ENCODE results near the gene TGOLN2. TPM values are rescaled to one million over a fixed set of nuclear protein-coding genes. Genes with fewer than 3 reads are reported as not detected.

Gene TGOLN2
- total RNA-seq, 2 experiments from 2014 or later, result 76.9 to 78.6 TPM

DNA sequence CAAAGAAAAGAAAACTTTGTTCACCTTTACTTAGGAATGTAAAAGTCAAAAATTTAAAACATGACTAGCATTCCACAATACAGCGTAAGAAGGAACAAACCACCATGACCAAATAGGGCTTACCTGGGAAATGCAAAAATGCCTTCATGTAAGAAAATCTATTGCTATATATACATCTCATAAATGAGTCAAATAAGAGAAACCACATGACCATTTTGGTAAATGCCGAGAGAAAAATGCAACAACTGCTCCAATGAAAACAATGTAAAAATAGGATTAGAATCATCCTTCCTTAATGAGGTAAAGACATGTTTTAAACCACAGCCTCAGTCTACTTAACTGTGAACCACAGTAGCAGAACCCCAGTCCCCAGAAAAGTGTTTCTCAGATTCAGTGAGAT, 49.4 kb downstream of the TGOLN2 start:
- intact Hi-C loops (cut with micrococcal nuclease; ENCODE audit: unreplicated experiment), result no loop called here
- TF ChIP-seq, protein P1, sequence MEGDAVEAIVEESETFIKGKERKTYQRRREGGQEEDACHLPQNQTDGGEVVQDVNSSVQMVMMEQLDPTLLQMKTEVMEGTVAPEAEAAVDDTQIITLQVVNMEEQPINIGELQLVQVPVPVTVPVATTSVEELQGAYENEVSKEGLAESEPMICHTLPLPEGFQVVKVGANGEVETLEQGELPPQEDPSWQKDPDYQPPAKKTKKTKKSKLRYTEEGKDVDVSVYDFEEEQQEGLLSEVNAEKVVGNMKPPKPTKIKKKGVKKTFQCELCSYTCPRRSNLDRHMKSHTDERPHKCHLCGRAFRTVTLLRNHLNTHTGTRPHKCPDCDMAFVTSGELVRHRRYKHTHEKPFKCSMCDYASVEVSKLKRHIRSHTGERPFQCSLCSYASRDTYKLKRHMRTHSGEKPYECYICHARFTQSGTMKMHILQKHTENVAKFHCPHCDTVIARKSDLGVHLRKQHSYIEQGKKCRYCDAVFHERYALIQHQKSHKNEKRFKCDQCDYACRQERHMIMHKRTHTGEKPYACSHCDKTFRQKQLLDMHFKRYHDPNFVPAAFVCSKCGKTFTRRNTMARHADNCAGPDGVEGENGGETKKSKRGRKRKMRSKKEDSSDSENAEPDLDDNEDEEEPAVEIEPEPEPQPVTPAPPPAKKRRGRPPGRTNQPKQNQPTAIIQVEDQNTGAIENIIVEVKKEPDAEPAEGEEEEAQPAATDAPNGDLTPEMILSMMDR (conservative IDR thresholded peaks at IDR 0.05; ENCODE audit: low read length), result no peak
- no peak for TF ChIP-seq EZH2phosphoT487 (IDR thresholded peaks at IDR 0.05; ENCODE audit: borderline replicate concordance, low read depth, low read length)
- Histone ChIP-seq H3K79me2 (ENCODE audit: insufficient read depth, low read depth, low read length) (no peaks in the 10 kb centered on the region), H4K20me1 (ENCODE audit: insufficient read depth, low read length) (no peaks in the 10 kb centered on the region), H3K4me3 (ENCODE audit: low read depth, low read length, poor library complexity, severe bottlenecking) (no peak overlapping the region), H3K4me1 (ENCODE audit: insufficient read depth, low read length, poor library complexity, severe bottlenecking) (no peaks in the 10 kb centered on the region), H2AFZ (ENCODE audit: low read length) (no peak overlapping the region), H3K27ac (ENCODE audit: low read depth, low read length, poor library complexity, severe bottlenecking) (no peak overlapping the region), H3K9me3 (ENCODE audit: low read length) (no peaks in the 10 kb centered on the region), H3K36me3 (ENCODE audit: insufficient read depth, low read length) (no peaks in the 10 kb centered on the region), H3K4me2 (ENCODE audit: low read length) (no peak overlapping the region), H3K9me2 (ENCODE audit: insufficient read depth, low read length) (no peaks in the 10 kb centered on the region)
- no TSS peak for BruUV-seq (replicated peaks)
- DNase-seq (ENCODE audit: low spot score), result no peak
- ChIA-PET POLR2A (no interaction called here), CTCF (ENCODE audit: unreplicated experiment) (no interaction called here)

DNA sequence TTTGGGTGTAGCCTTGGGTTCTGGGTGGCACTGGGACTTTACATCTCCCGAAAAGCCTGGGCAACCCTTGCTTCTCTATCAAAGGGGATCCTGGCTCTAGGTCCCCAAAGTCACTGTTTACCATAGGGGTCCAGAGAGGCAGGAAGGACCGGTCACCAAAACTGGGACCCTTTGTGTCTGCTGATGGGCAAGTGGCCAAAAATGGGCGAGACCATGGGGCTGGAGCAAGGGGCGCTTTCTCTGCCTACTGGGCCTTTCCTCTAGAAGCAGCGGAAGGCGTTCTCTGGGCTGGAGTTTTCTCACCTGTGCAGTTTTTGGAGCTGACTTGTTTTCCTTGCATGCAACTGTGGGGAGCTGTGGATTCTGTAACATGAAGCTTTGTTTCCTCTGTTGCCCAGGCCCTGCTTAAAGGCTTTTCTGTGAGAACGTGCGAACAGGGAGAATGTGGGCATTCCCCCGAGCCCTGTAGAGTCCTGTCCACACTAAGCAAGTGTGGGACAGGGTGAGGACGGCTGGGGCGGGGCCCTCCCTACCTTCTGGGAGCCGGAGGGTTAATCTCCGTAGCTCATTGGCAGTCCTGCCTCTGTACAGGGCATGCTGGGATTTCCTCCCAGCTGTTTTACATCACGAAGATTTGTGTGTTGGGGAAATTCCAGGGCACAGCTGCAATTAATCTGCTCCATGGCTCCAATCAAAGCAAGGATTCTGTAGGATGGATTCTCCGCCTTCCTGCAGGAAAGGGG, 50.2 kb downstream of the TGOLN2 start:
- BruUV-seq (replicated peaks), result no TSS peak
- ChIA-PET CTCF (ENCODE audit: unreplicated experiment) (no interaction called here), POLR2A (interaction anchor here (0.6 kb wide), 1 partner anchor 239 kb away, joined by 3 read pairs; no protein-coding TSS in a partner anchor)
- DNase-seq (ENCODE audit: low spot score), result no peak
- H3K4me3 ChIP-seq (ENCODE audit: low read depth, low read length, poor library complexity, severe bottlenecking), result no peak overlapping the region
- H3K4me2 ChIP-seq (ENCODE audit: low read length), result no peak overlapping the region
- no peaks in the 10 kb centered on the region for H3K36me3 ChIP-seq (ENCODE audit: insufficient read depth, low read length)
- no peak overlapping the region for H2AFZ ChIP-seq (ENCODE audit: low read length)
- no peaks in the 10 kb centered on the region for H3K9me3 ChIP-seq (ENCODE audit: low read length)
- no peaks in the 10 kb centered on the region for H3K9me2 ChIP-seq (ENCODE audit: insufficient read depth, low read length)
- TF ChIP-seq, protein P1 (conservative IDR thresholded peaks at IDR 0.05; ENCODE audit: low read length), result no peak
- no peak for TF ChIP-seq EZH2phosphoT487 (IDR thresholded peaks at IDR 0.05; ENCODE audit: borderline replicate concordance, low read depth, low read length)
- no peaks in the 10 kb centered on the region for H3K4me1 ChIP-seq (ENCODE audit: insufficient read depth, low read length, poor library complexity, severe bottlenecking)
- no peak overlapping the region for H3K27ac ChIP-seq (ENCODE audit: low read depth, low read length, poor library complexity, severe bottlenecking)
- H3K79me2 ChIP-seq (ENCODE audit: insufficient read depth, low read depth, low read length), result no peaks in the 10 kb centered on the region
- intact Hi-C loops (cut with micrococcal nuclease; ENCODE audit: unreplicated experiment), result no loop called here
- no peaks in the 10 kb centered on the region for H4K20me1 ChIP-seq (ENCODE audit: insufficient read depth, low read length)

DNA sequence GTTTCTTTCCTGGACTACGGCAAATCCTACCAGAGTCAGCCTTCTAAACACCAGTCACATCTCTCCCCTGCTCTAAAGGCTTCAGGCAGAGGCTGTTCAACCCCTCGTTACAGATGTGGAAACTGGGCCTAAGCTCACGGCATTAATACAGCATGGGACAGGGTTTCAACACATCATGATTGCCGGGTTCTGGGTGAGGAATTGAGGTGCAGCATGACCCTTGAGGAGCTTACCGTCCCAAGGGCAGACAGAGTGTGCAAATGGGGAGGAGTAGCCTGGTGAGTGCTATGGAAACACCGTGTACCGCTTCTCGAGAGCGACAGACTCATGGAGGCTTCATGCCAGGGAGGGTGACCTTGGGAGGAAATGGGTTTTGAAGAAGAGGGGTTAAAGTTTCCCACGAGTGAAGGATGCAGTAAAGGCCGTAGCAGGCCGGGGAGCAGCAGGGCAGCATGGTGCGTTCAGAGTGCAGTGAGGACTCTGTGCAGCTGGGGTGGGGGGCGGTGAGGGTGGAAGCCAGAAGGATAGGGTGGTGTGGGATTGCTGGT, 51.1 kb downstream of the TGOLN2 start:
- intact Hi-C loops (cut with micrococcal nuclease; ENCODE audit: unreplicated experiment), result no loop called here
- Histone ChIP-seq H3K4me3 (ENCODE audit: low read depth, low read length, poor library complexity, severe bottlenecking) (no peak overlapping the region), H3K36me3 (ENCODE audit: insufficient read depth, low read length) (no peaks in the 10 kb centered on the region), H3K9me2 (ENCODE audit: insufficient read depth, low read length) (no peaks in the 10 kb centered on the region), H2AFZ (ENCODE audit: low read length) (no peak overlapping the region), H3K4me2 (ENCODE audit: low read length) (no peak overlapping the region), H3K4me1 (ENCODE audit: insufficient read depth, low read length, poor library complexity, severe bottlenecking) (no peaks in the 10 kb centered on the region), H4K20me1 (ENCODE audit: insufficient read depth, low read length) (no peaks in the 10 kb centered on the region), H3K9me3 (ENCODE audit: low read length) (no peaks in the 10 kb centered on the region), H3K79me2 (ENCODE audit: insufficient read depth, low read depth, low read length) (no peaks in the 10 kb centered on the region), H3K27ac (ENCODE audit: low read depth, low read length, poor library complexity, severe bottlenecking) (no peak overlapping the region)
- BruUV-seq (replicated peaks), result no TSS peak
- ChIA-PET CTCF (ENCODE audit: unreplicated experiment) (no interaction called here), POLR2A (no interaction called here)
- no peak for DNase-seq (ENCODE audit: low spot score)
- TF ChIP-seq, protein P1 (conservative IDR thresholded peaks at IDR 0.05; ENCODE audit: low read length), result no peak
- TF ChIP-seq EZH2phosphoT487 (IDR thresholded peaks at IDR 0.05; ENCODE audit: borderline replicate concordance, low read depth, low read length), result no peak

Data from OCI-LY7 (cell line).